ENCODE results near the gene EHMT1.
"Not testable (repeated sequence)": the region's sequence is repeated elsewhere in the genome, so short reads cannot be mapped to it uniquely, and the experiment has no call there.

EHMT1 gene

GRCh38 chr9:137873408-137873807 is 254.6 kb downstream of the EHMT1 start:
- DNase-seq (ENCODE audit: low read depth) = no peak

DNA sequence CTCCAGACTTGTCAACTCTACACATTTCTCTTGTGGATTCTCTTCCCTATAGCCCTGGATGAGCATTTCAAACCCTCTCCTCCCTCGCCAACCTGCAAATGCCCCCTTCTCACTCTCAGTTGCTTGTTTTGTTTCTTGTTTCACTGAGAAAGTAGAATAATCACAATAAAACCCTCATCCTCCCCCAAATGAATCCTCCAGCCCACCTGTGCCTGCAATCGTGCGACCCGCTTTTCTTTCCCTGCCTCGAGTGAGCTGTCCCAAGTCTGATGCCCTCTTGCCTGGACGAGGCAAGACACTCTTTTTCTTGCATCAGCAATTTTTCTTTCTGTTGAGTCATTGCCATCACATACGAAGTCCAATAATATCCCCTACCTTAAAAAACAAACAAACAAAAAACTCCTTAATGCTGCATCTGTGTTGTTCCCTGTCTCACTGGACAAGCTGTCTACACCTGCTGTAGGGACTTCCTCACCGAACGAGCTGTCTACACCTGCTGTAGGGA is 255.1 kb downstream of the EHMT1 start:
- no peak for DNase-seq (ENCODE audit: low read depth)

DNA sequence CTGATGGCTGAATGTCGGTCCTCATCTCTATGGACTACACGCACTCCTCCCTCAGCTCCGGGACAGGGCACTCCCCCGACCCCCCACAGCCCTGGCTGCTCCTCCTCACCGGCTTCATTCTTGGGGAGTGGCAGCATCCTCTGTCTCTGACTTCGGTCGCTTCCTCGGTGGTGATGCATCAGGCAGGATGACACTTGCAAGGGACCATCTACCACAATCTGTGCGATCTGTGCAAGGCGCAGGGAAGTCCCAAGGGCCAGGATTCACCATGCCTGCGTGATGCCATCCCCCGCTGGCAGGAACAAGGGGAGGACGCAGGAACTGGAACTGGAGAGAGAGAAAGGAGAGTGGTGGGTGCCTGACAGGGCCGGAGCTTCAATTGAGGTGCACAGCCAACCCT is 256.5 kb downstream of the EHMT1 start:
- no peak for DNase-seq (ENCODE audit: low read depth)

DNA sequence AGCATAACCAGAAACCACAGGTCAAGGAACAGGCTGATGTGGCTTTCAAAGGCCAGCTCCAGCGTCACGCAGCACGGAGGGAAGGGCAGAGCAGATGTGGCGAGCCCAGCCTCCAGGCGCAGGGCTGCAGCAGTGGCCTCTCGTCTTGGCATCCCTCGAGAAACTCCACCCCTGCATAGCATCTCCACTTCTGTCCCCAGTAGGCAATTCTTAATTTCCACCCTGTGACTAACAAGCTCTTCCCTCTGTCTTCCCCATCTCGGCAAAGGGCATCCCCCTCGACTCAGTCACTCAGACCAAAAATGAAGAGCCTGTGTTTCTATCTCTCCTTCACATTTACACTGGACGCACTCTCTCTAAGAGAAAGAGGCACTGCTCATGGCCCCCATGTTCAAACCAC is 257.0 kb downstream of the EHMT1 start:
- DNase-seq (ENCODE audit: low read depth) = no peak

- no peak for DNase-seq (ENCODE audit: low read depth)
Observed at GRCh38 chr9:137876269-137876668, 257.5 kb downstream of the EHMT1 start.

- no peak for DNase-seq (ENCODE audit: low read depth)
Observed at GRCh38 chr9:137876781-137877386, 258.1 kb downstream of the EHMT1 start.

GRCh38 chr9:137877506-137878122 is 258.8 kb downstream of the EHMT1 start, which contains the start of gene CACNA1B:
Gene CACNA1B, plus strand, starts transcription at chr9:137877782. Its CDS starts 152 bp downstream, at chr9:137877934.
- DNase-seq (ENCODE audit: low read depth) = not testable (repeated sequence)

GRCh38 chr9:137878146-137878941 is 259.5 kb downstream of the EHMT1 start:
- peak; percentile 12 for DNase-seq (ENCODE audit: low read depth)

GRCh38 chr9:137879052-137879451 is 260.2 kb downstream of the EHMT1 start:
- no peak for DNase-seq (ENCODE audit: low read depth)

DNA sequence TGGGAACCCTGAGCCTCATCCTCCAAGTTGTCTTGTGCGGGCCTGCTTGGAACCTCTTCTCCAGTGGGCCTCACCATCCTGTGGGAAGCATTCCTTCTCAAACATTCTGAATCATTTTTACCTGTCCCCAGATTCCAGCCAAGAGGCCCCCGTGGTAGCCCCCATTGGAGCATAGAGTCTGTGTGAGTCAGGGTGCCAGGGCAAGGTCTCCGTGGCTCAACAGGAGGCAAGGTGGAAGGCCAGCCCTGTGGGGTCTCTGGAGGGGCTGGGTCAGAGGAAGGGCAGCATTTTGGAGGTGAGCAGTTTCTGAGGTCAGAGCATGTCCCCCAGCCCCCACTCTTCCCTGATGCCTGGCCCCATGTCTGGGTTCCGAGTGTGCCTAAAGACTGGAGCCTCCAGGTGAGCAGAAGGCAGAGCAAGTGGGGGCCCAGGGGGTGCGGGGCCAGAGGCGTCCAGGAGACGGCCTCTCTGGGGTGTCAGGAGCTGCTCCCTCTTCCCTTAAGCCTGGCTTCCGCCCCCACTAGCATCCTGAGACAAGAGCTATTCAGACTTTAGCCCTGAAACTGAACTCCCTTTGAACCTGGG is 260.9 kb downstream of the EHMT1 start:
- no peak for DNase-seq (ENCODE audit: low read depth)

DNA sequence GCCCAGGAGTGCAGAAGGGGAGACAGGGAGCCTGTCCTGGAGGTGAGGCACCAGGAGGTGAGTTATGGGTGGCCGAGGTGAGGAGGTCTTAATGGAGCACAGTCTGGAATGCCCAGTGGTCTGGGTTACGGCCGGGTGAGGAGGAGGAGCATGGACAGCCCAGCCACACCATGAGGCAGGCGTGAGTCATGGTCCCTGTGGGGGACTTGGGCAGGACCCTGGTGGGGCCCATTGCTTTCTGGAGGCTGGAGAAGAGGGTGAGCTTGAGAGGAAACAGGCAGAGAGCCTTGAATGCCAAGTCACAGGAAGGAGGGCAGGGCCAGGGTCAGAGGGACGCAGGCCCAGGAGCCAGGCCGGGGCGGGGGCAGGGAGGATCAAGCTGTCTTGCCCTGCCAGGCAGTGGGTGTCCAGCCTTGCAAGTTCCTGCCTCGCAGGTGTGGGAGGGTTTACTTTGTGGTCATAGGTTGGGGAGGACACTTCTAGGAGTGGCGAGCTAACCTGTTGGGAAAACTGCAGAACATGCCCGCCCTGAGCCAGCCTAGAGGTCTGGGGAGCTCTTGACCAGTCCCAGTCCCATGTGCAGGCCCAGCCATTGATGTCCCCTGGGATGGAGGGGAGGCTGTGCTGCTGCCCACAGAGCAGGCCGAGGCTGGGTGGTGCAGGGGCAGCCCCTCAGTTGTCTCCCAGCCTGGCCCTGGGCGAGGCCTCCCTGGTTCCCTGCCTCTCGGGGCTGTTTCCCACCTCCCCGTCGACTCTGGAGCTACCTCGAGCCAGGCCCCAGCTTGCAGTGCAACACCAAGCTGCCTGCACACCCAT is 261.6 kb downstream of the EHMT1 start:
- DNase-seq (ENCODE audit: low read depth) = no peak

DNA sequence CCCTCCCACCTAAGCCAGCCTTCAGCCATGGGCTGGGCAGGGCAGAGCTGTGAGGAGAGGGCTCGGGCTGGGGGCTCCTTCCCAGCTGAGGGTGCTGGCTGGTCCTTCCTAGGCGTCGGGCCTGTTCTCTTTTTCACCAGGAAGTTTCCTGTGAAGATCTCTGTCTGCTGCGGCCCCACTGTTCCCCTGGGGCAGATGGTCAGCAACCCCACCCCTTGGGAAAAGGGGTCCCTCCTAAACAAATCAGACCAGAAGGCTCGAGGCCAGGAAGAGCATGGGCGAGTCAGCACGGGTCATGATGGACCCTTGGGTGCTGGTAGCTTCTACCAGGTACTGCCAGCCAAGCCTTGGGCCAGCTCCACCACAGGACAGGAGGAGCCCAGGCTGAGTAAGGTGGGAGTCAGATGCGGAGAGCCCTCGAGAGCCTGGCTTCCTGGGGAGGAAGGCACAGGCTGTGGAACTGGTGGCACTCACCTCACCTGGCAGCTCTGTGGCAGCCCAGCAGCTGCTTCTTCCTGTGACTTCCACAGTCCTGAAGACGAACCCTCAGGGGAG is 262.2 kb downstream of the EHMT1 start:
- DNase-seq (ENCODE audit: low read depth) = no peak

- DNase-seq (ENCODE audit: low read depth) = no peak
Observed at GRCh38 chr9:137881591-137882505, 263.0 kb downstream of the EHMT1 start.

GRCh38 chr9:137882506-137882821 is 263.7 kb downstream of the EHMT1 start:
- DNase-seq (ENCODE audit: low read depth) = no peak

GRCh38 chr9:137883977-137884376 is 265.2 kb downstream of the EHMT1 start:
- DNase-seq (ENCODE audit: low read depth) = not testable (repeated sequence)

DNA sequence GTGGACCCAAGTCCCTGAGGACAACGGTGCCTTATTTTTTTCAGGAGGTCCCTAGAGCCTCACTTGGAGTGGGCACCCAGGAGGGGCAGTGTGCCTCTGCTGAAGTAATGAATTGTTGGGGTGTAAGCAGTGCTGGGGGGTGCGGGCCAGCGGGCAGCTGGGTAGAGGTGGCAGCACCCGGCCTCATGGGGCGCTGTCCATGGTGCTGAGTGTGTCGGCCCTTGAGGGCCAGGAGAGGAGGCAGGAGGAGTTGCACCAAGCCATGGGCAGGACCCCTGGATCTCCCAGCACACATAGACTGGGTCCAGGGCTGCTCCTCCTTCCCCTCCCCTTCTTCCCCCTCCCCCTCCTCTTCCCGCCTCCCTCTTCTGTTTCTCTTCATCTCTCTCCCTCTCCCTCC is 265.7 kb downstream of the EHMT1 start:
- not testable (repeated sequence) for DNase-seq (ENCODE audit: low read depth)

DNA sequence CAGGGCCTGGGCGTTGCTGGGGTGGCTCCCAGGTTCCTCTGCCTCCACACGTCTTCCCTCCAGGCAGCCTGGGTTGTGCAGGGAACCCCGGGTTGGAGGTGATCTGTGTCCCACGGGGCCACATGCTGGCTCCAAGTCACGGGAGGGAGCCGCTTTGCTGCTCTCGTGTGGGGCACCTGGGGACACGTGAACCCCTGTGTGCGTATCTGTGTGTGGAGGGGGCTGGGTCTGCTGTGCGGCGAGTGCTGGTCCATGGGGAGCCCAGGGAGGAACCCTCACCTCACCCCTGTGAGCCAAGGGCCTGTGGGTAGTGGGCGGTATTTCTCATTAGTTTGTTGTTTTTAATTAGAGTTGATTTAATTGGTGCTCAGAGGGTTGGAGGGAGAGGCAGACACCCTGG is 266.3 kb downstream of the EHMT1 start:
- DNase-seq (ENCODE audit: low read depth) = not testable (repeated sequence)
